K562 (cell line): Measurements from ENCODE around the gene SFXN5. TPM values are rescaled to one million over a fixed set of nuclear protein-coding genes. Genes with fewer than 3 reads are reported as not detected.

Source experiments
- ATAC-seq: fragments of 200-7000 bp; cut with Tn5 transposase; 3 replicates; pipeline ENCODE4 v1.9.1; 2020; ENCODE audit warnings: moderate library complexity
- BruUV-seq: library from RNA; stranded (reverse); fragments of 400-500 nt; replicated peaks from 2 replicates; lab custom pipeline; 2021; lab: Mats Ljungman, UMichigan
- CTCF ChIA-PET: fragments of 300-600 bp; formaldehyde crosslinking; extraction: SDS; loops from one replicate; lab custom pipeline; 2021; ENCODE audit warnings: low intra/inter-chr PET ratio; lab: Yijun Ruan, JAX
- POLR2A ChIA-PET: fragments of 300-600, 350-650 bp; sonication (Branson Sonifier 250); formaldehyde crosslinking; extraction: SDS; loops from one replicate; lab custom pipeline; 2021; ENCODE audit warnings: antibody characterized with exemption, inconsistent platforms; lab: Yijun Ruan, JAX
- DNase-seq, 4 experiments: peaks; one replicate each; pipeline versions ENCODE4 v3.0.0 to v3.0.0-alpha.2; 2011 to 2018; ENCODE audit warnings: low spot score in 3 of 4, mixed read lengths in 3 of 4; ENCODE audit errors: extremely low read depth in 1 of 4
- FAIRE-seq: peaks from 2 replicates; lab custom pipeline; 2011; peaks lifted over from hg19 to GRCh38; lab: Jason Lieb, UNC
- H2AFZ ChIP-seq: 2 replicates; pipeline ENCODE4 v1.6.0; 2011; ENCODE audit warnings: low read depth, low read length, control low read depth, inconsistent platforms
- H3K27ac ChIP-seq: fragments of 200-600 bp; 3 replicates; pipeline ENCODE4 v1.8.0; 2011; ENCODE audit warnings: low read depth, mild to moderate bottlenecking, control low read depth, inconsistent platforms, low read length, moderate library complexity, mixed read lengths; ENCODE audit errors: extremely low read depth
- H3K27me3 ChIP-seq, 2 experiments: fragments of 300-600 bp in 1 of 2; 2 replicates in 1 of 2; 3 replicates in 1 of 2; pipeline versions ENCODE4 v1.6.0 to v1.8.0; 2011; ENCODE audit warnings: inconsistent platforms in 2 of 2, low read length in 2 of 2, mild to moderate bottlenecking in 1 of 2, mixed read lengths in 1 of 2, moderate library complexity in 1 of 2; ENCODE audit not compliant: control insufficient read depth in 2 of 2, insufficient read depth in 2 of 2
- H3K36me3 ChIP-seq: fragments of 300-600 bp; 3 replicates; pipeline ENCODE4 v1.8.0; 2011; ENCODE audit warnings: mild to moderate bottlenecking, low read length, inconsistent platforms; ENCODE audit not compliant: control insufficient read depth, insufficient read depth
- H3K4me1 ChIP-seq, 2 experiments: fragments of 200-600 bp in 1 of 2; replicated peaks in 1 of 2; 2 replicates in 1 of 2; 3 replicates in 1 of 2; pipeline versions ENCODE4 v1.5.1 to v1.8.0; 2011; ENCODE audit warnings: inconsistent platforms in 2 of 2, low read length in 2 of 2, mild to moderate bottlenecking in 1 of 2, mixed read lengths in 1 of 2, moderate library complexity in 1 of 2; ENCODE audit not compliant: control insufficient read depth in 2 of 2, insufficient read depth in 2 of 2
- H3K4me2 ChIP-seq: 2 replicates; pipeline ENCODE4 v1.6.1; 2011; ENCODE audit warnings: low read length, control low read depth, inconsistent platforms, mixed read lengths; ENCODE audit not compliant: insufficient read depth
- H3K4me3 ChIP-seq: fragments of 200-600 bp; sonication (generic), shearing (Covaris generic); 2 replicates; pipeline ENCODE4 v1.5.1; 2016; ENCODE audit warnings: control low read depth, inconsistent platforms
- H3K79me2 ChIP-seq: fragments of 200-600 bp; 3 replicates; pipeline ENCODE4 v1.8.0; 2011; ENCODE audit warnings: low read length, inconsistent platforms; ENCODE audit not compliant: control insufficient read depth, insufficient read depth
- H3K9ac ChIP-seq, 2 experiments: 2 replicates each; pipeline versions ENCODE4 v1.6.0 to v1.6.1; 2011; ENCODE audit warnings: low read depth in 2 of 2, low read length in 2 of 2, control low read depth in 1 of 2, inconsistent platforms in 1 of 2, mild to moderate bottlenecking in 1 of 2, mixed read lengths in 1 of 2; ENCODE audit not compliant: insufficient read depth in 1 of 2
- H3K9me1 ChIP-seq: one replicate; pipeline ENCODE4 v1.6.0; 2011; ENCODE audit warnings: inconsistent platforms, mild to moderate bottlenecking, low read length, moderate library complexity; ENCODE audit not compliant: control insufficient read depth, insufficient read depth
- H3K9me3 ChIP-seq: replicated peaks from 2 replicates; pipeline ENCODE4 v1.5.1; 2011; ENCODE audit warnings: low read depth, low read length, inconsistent platforms; ENCODE audit not compliant: control insufficient read depth, insufficient read depth
- H4K20me1 ChIP-seq: replicated peaks from 2 replicates; pipeline ENCODE4 v1.6.1; 2011; ENCODE audit warnings: low read length, inconsistent platforms, mixed read lengths; ENCODE audit not compliant: control insufficient read depth, insufficient read depth
- BDP1 ChIP-seq: IDR thresholded peaks from 3 replicates; pipeline ENCODE4 v1.6.1; 2011; ENCODE audit not compliant: insufficient read length, insufficient read depth
- ZNF174 ChIP-seq: fragments of 250-450 bp; sonication (Bioruptor Pico); IDR thresholded peaks from 2 replicates; pipeline ENCODE4 v1.4.0; 2020; ENCODE audit warnings: mild to moderate bottlenecking
- WGBS: fragments of 100-300 bp; shearing (Covaris generic); methylation state at CpG from one replicate; pipeline ENCODE4 v1.1.6; 2016; ENCODE audit warnings: low coverage, mixed read lengths; ENCODE audit not compliant: insufficient coverage; ENCODE audit errors: missing lambda C conversion rate; 5-methylcytosine and 5-hydroxymethylcytosine counted together
- in situ Hi-C: fragments of 300-500 bp; cut with MboI; formaldehyde crosslinking; loops from 4 replicates; pipeline ENCODE4 v1.15.0; 2018; ENCODE audit warnings: inconsistent platforms, mixed read lengths
- intact Hi-C: fragments of 100-400 bp; cut with micrococcal nuclease; formaldehyde crosslinking; loops from 2 replicates; pipeline ENCODE4 v1.14.2; 2022
- polyA plus RNA-seq, 8 experiments: library from polyadenylated mRNA; depleted of rRNA in 4 of 8; stranded (reverse) in 5 of 8; unstranded in 3 of 8; fragments of >200 nt; fragmentation: Nextera tagmentation in 2 of 8; fragmentation: Illumina TruSeq in 1 of 8; extraction: Ambion mirVana in 2 of 8; extraction: Trizol in 1 of 8; gene quantifications; 2 replicates each; pipeline versions ENCODE4 v1.2.1 to v1.2.3, GENCODE V29; 2011 to 2014; ENCODE audit warnings: inconsistent platforms in 1 of 8, missing spikeins in 1 of 8
- total RNA-seq, 7 experiments: library from RNA; depleted of rRNA in 6 of 7; stranded (reverse); fragments of >200 nt in 6 of 7; fragmentation: Illumina TruSeq in 2 of 7; extraction: Trizol in 2 of 7; gene quantifications; 2 replicates each; pipeline versions ENCODE4 v1.2.1 to v1.2.3, GENCODE V29; 2011 to 2021; ENCODE audit warnings: low replicate concordance in 1 of 7
- TF ChIP-seq, protein P1 (sequence below), 3 experiments: fragments of 200-800 bp in 1 of 3; sonication (Bioruptor generic) in 1 of 3; sonication (generic) in 1 of 3; formaldehyde crosslinking in 1 of 3; IDR thresholded peaks; 2 replicates each; pipeline versions ENCODE4 v1.6.1 to v1.8.0; 2016 to 2022; ENCODE audit warnings: mild to moderate bottlenecking in 2 of 3, missing compliant biosample characterization in 2 of 3, missing genetic modification characterization in 2 of 3, missing genetic modification reagents in 1 of 3

The SFXN5 gene
- total and polyA plus RNA-seq, 9 of the 15 experiments (the other 6 are each of a cell fraction or from before 2014, with no cell fraction given), result 8.3 to 22.6 (median 16.0) TPM

DNA sequence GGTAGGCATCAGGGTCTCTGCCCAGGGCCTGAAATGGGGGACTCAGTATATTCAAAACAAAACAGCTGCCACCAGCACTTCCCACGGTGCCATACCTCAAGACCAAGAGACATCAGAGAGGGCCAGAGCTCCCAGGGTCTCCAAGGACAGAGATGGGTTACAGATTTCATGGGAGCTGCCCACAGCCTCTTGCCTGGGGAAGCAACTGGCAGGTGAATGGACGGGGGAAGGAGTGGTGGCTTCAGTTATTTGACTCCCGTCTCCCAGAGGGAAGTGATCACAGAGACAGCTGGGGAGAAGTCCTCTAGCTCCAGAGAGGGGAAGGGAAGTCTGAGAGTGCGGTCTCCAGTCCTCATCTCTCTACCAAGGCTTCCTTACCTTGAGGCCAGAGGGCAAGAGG is 15.8 kb upstream of the SFXN5 start:
- intact Hi-C loops (loop anchor here (5.0 kb wide), 2 partner anchors 90 to 175 kb away; no protein-coding TSS in a partner anchor), in situ Hi-C loops (no loop called here)
- WGBS, result 56% methylated on average over 3 of the region's 4 CpGs
- H3K4me1 ChIP-seq, result peaks cover 0 to 4% of the 10 kb centered on the region in 2 experiments; a peak in 2 of 5 replicates
- no peak for DNase-seq
- peaks cover 6% of the 10 kb centered on the region; the same call in 1 of the 3 replicates for H3K36me3 ChIP-seq
- no peaks in the 10 kb centered on the region for H3K9me1 ChIP-seq
- no peaks in the 10 kb centered on the region for H3K27me3 ChIP-seq
- H3K4me3 ChIP-seq, result no peak overlapping the region
- TF ChIP-seq BDP1 (no peak), ZNF174 (no peak)
- TF ChIP-seq, protein P1, sequence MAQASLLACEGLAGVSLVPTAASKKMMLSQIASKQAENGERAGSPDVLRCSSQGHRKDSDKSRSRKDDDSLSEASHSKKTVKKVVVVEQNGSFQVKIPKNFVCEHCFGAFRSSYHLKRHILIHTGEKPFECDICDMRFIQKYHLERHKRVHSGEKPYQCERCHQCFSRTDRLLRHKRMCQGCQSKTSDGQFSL (CRISPR knock-in tag; IDR thresholded peaks at IDR 0.05), result no peak
- TF ChIP-seq, protein P1 (tag; IDR thresholded peaks at IDR 0.05), result no peak
- BruUV-seq, result no TSS peak
- no peaks in the 10 kb centered on the region for H3K79me2 ChIP-seq
- no peak for ATAC-seq
- ChIA-PET POLR2A (interaction anchor here (0.5 to 1.0 kb wide), 2 partner anchors 16 to 147 kb away, joined by 3 to 4 read pairs; partner anchors contain the start of gene CCT7), CTCF (no interaction called here)
- H3K9ac ChIP-seq, result no peak overlapping the region
- peaks cover 49% of the 10 kb centered on the region; the same call in 1 of the 2 replicates for H4K20me1 ChIP-seq
- H3K4me2 ChIP-seq, result no peak overlapping the region
- no peak for FAIRE-seq
- H2AFZ ChIP-seq, result no peak overlapping the region
- H3K9me3 ChIP-seq, result no peaks in the 10 kb centered on the region
- no peak overlapping the region for H3K27ac ChIP-seq
